ENCODE results near the gene HIVEP1.
A peak's percentile ranks its signal among the peaks of the same experiment; 100 is the strongest.

HIVEP1 gene

GRCh38 chr6:12012558-12013306 is 620 bp downstream of the HIVEP1 start:
- Histone ChIP-seq H3K4me1 (ENCODE audit: control insufficient read depth, insufficient read depth, low read length) (peaks cover 15% of the 10 kb centered on the region), H3K9ac (ENCODE audit: low read length) (peak overlapping the region; percentile 63), H3K27ac (ENCODE audit: low read depth, low read length) (peak overlapping the region; percentile 81), H3K27me3 (ENCODE audit: control insufficient read depth, insufficient read depth, low read length) (no peaks in the 10 kb centered on the region), H3K36me3 (ENCODE audit: control insufficient read depth, insufficient read depth, low read length) (peaks cover 7% of the 10 kb centered on the region), H3K4me3 (ENCODE audit: low read length) (peak overlapping the region; percentile 86)

- Histone ChIP-seq H3K9ac (ENCODE audit: low read length) (peak overlapping the region; percentile 43), H3K4me3 (ENCODE audit: low read length) (peak overlapping the region; percentile 86), H3K36me3 (ENCODE audit: control insufficient read depth, insufficient read depth, low read length) (peaks cover 7% of the 10 kb centered on the region), H3K27me3 (ENCODE audit: control insufficient read depth, insufficient read depth, low read length) (no peaks in the 10 kb centered on the region), H3K27ac (ENCODE audit: low read depth, low read length) (peak overlapping the region; percentile 81), H3K4me1 (ENCODE audit: control insufficient read depth, insufficient read depth, low read length) (peaks cover 11% of the 10 kb centered on the region)
These were observed 1.2 kb downstream of the HIVEP1 start for GRCh38 chr6:12013307-12013719.

GRCh38 chr6:12014027-12014872 is 2.1 kb downstream of the HIVEP1 start:
- Histone ChIP-seq H3K36me3 (ENCODE audit: control insufficient read depth, insufficient read depth, low read length) (peaks cover 8% of the 10 kb centered on the region), H3K27me3 (ENCODE audit: control insufficient read depth, insufficient read depth, low read length) (no peaks in the 10 kb centered on the region), H3K4me3 (ENCODE audit: low read length) (no peak overlapping the region), H3K4me1 (ENCODE audit: control insufficient read depth, insufficient read depth, low read length) (peaks cover 10% of the 10 kb centered on the region), H3K27ac (ENCODE audit: low read depth, low read length) (no peak overlapping the region), H3K9ac (ENCODE audit: low read length) (no peak overlapping the region)

- no peak overlapping the region for H3K4me3 ChIP-seq (ENCODE audit: low read length)
- H3K27ac ChIP-seq (ENCODE audit: low read depth, low read length), result no peak overlapping the region
These were observed 2.7 kb downstream of the HIVEP1 start for GRCh38 chr6:12014873-12015149.

GRCh38 chr6:12017263-12017662 is 5.2 kb downstream of the HIVEP1 start:
- H3K4me1 ChIP-seq (ENCODE audit: control insufficient read depth, insufficient read depth, low read length), result peaks cover 5% of the 10 kb centered on the region
- no peaks in the 10 kb centered on the region for H3K27me3 ChIP-seq (ENCODE audit: control insufficient read depth, insufficient read depth, low read length)
- H3K36me3 ChIP-seq (ENCODE audit: control insufficient read depth, insufficient read depth, low read length), result peaks cover 9% of the 10 kb centered on the region
- no peak overlapping the region for H3K9ac ChIP-seq (ENCODE audit: low read length)
- no peak overlapping the region for H3K27ac ChIP-seq (ENCODE audit: low read depth, low read length)
- H3K4me3 ChIP-seq (ENCODE audit: low read length), result no peak overlapping the region

More at GRCh38 chr6:12014873-12015149, 2.7 kb downstream of the HIVEP1 start:
- H3K9ac ChIP-seq (ENCODE audit: low read length), result no peak overlapping the region
- H3K27me3 ChIP-seq (ENCODE audit: control insufficient read depth, insufficient read depth, low read length), result no peaks in the 10 kb centered on the region
- H3K4me1 ChIP-seq (ENCODE audit: control insufficient read depth, insufficient read depth, low read length), result peaks cover 9% of the 10 kb centered on the region
- peaks cover 9% of the 10 kb centered on the region for H3K36me3 ChIP-seq (ENCODE audit: control insufficient read depth, insufficient read depth, low read length)

GRCh38 chr6:12017876-12018401 is 5.8 kb downstream of the HIVEP1 start:
- H3K4me3 ChIP-seq (ENCODE audit: low read length), result no peak overlapping the region
- peaks cover 9% of the 10 kb centered on the region for H3K36me3 ChIP-seq (ENCODE audit: control insufficient read depth, insufficient read depth, low read length)
- no peaks in the 10 kb centered on the region for H3K27me3 ChIP-seq (ENCODE audit: control insufficient read depth, insufficient read depth, low read length)
- H3K9ac ChIP-seq (ENCODE audit: low read length), result no peak overlapping the region
- H3K27ac ChIP-seq (ENCODE audit: low read depth, low read length), result no peak overlapping the region
- H3K4me1 ChIP-seq (ENCODE audit: control insufficient read depth, insufficient read depth, low read length), result peaks cover 5% of the 10 kb centered on the region

GRCh38 chr6:12020187-12020791 is 8.2 kb downstream of the HIVEP1 start:
- Histone ChIP-seq H3K4me1 (ENCODE audit: control insufficient read depth, insufficient read depth, low read length) (peaks cover 6% of the 10 kb centered on the region), H3K27ac (ENCODE audit: low read depth, low read length) (peak overlapping the region; percentile 17), H3K9ac (ENCODE audit: low read length) (no peak overlapping the region), H3K27me3 (ENCODE audit: control insufficient read depth, insufficient read depth, low read length) (no peaks in the 10 kb centered on the region), H3K4me3 (ENCODE audit: low read length) (no peak overlapping the region), H3K36me3 (ENCODE audit: control insufficient read depth, insufficient read depth, low read length) (peaks cover 9% of the 10 kb centered on the region)

- peaks cover 8% of the 10 kb centered on the region for H3K4me1 ChIP-seq (ENCODE audit: control insufficient read depth, insufficient read depth, low read length)
- H3K27ac ChIP-seq (ENCODE audit: low read depth, low read length), result no peak overlapping the region
- H3K36me3 ChIP-seq (ENCODE audit: control insufficient read depth, insufficient read depth, low read length), result peaks cover 2% of the 10 kb centered on the region
- no peak overlapping the region for H3K4me3 ChIP-seq (ENCODE audit: low read length)
- no peak overlapping the region for H3K9ac ChIP-seq (ENCODE audit: low read length)
- no peaks in the 10 kb centered on the region for H3K27me3 ChIP-seq (ENCODE audit: control insufficient read depth, insufficient read depth, low read length)
These were observed 10.4 kb downstream of the HIVEP1 start for GRCh38 chr6:12022481-12022880.

GRCh38 chr6:12022953-12023388 is 10.9 kb downstream of the HIVEP1 start:
- Histone ChIP-seq H3K27ac (ENCODE audit: low read depth, low read length) (no peak overlapping the region), H3K27me3 (ENCODE audit: control insufficient read depth, insufficient read depth, low read length) (no peaks in the 10 kb centered on the region), H3K4me3 (ENCODE audit: low read length) (no peak overlapping the region), H3K36me3 (ENCODE audit: control insufficient read depth, insufficient read depth, low read length) (peaks cover 2% of the 10 kb centered on the region), H3K9ac (ENCODE audit: low read length) (no peak overlapping the region), H3K4me1 (ENCODE audit: control insufficient read depth, insufficient read depth, low read length) (peaks cover 8% of the 10 kb centered on the region)

GRCh38 chr6:12024216-12024615 is 12.1 kb downstream of the HIVEP1 start:
- Histone ChIP-seq H3K27me3 (ENCODE audit: control insufficient read depth, insufficient read depth, low read length) (no peaks in the 10 kb centered on the region), H3K4me1 (ENCODE audit: control insufficient read depth, insufficient read depth, low read length) (peaks cover 8% of the 10 kb centered on the region), H3K36me3 (ENCODE audit: control insufficient read depth, insufficient read depth, low read length) (peaks cover 2% of the 10 kb centered on the region), H3K27ac (ENCODE audit: low read depth, low read length) (no peak overlapping the region), H3K9ac (ENCODE audit: low read length) (no peak overlapping the region), H3K4me3 (ENCODE audit: low read length) (no peak overlapping the region)

- Histone ChIP-seq H3K4me3 (ENCODE audit: low read length) (no peak overlapping the region), H3K4me1 (ENCODE audit: control insufficient read depth, insufficient read depth, low read length) (peaks cover 8% of the 10 kb centered on the region), H3K36me3 (ENCODE audit: control insufficient read depth, insufficient read depth, low read length) (no peaks in the 10 kb centered on the region), H3K27me3 (ENCODE audit: control insufficient read depth, insufficient read depth, low read length) (no peaks in the 10 kb centered on the region), H3K27ac (ENCODE audit: low read depth, low read length) (no peak overlapping the region), H3K9ac (ENCODE audit: low read length) (no peak overlapping the region)
These were observed 12.8 kb downstream of the HIVEP1 start for GRCh38 chr6:12024699-12025434.

- no peak overlapping the region for H3K4me3 ChIP-seq (ENCODE audit: low read length)
- no peaks in the 10 kb centered on the region for H3K27me3 ChIP-seq (ENCODE audit: control insufficient read depth, insufficient read depth, low read length)
- H3K27ac ChIP-seq (ENCODE audit: low read depth, low read length), result no peak overlapping the region
- peaks cover 8% of the 10 kb centered on the region for H3K4me1 ChIP-seq (ENCODE audit: control insufficient read depth, insufficient read depth, low read length)
- no peaks in the 10 kb centered on the region for H3K36me3 ChIP-seq (ENCODE audit: control insufficient read depth, insufficient read depth, low read length)
- H3K9ac ChIP-seq (ENCODE audit: low read length), result no peak overlapping the region
These were observed 14.0 kb downstream of the HIVEP1 start for GRCh38 chr6:12026120-12026519.
